Heart right ventricle (tissue), 16 donors: Measurements from ENCODE around the gene HK1. TPM values are rescaled to one million over a fixed set of nuclear protein-coding genes. Genes with fewer than 3 reads are reported as not detected.

Experiments
- ATAC-seq, 8 donors: fragments of 200-7000 bp; cut with Tn5 transposase; one replicate each; pipeline ENCODE4 v1.9.1; 2020; ENCODE audit warnings: mild to moderate bottlenecking in 8 of 8, moderate library complexity in 8 of 8, moderate number of reproducible peaks in 1 of 8
- DNase-seq, 2 donors: peaks; one replicate each; pipeline ENCODE4 v3.0.0-alpha.2; 2020
- H3K27ac ChIP-seq, 10 donors: fragments of 200-600 bp; sonication (generic) in 2 of 10; one replicate each; pipeline versions ENCODE4 v1.5.0 to v1.8.0; 2020 to 2022; ENCODE audit warnings: mild to moderate bottlenecking in 3 of 10
- H3K27me3 ChIP-seq, 7 donors: fragments of 200-600 bp; one replicate each; pipeline ENCODE4 v1.8.0; 2021 to 2022; ENCODE audit warnings: mild to moderate bottlenecking in 2 of 7
- H3K36me3 ChIP-seq, 9 donors: fragments of 200-600 bp; sonication (generic) in 1 of 9; one replicate each; pipeline versions ENCODE4 v1.5.0 to v1.8.0; 2020 to 2022; ENCODE audit warnings: mild to moderate bottlenecking in 2 of 9
- H3K4me1 ChIP-seq, 9 donors: fragments of 200-600 bp; sonication (generic) in 1 of 9; one replicate each; pipeline versions ENCODE4 v1.5.0 to v1.8.0; 2020 to 2022; ENCODE audit warnings: mild to moderate bottlenecking in 4 of 9
- H3K4me3 ChIP-seq, 10 donors: fragments of 200-600 bp; sonication (generic) in 2 of 10; one replicate each; pipeline versions ENCODE4 v1.5.0 to v1.8.0; 2020 to 2022; ENCODE audit warnings: mild to moderate bottlenecking in 7 of 10, moderate library complexity in 2 of 10
- H3K9me3 ChIP-seq, 11 donors: fragments of 200-600 bp in 10 of 11; sonication (generic) in 2 of 11; one replicate each; pipeline versions ENCODE4 v1.5.0 to v1.8.0; 2013 to 2022; ENCODE audit warnings: mild to moderate bottlenecking in 2 of 11, control low read depth in 1 of 11, moderate library complexity in 1 of 11
- WGBS, 2 donors: extraction: QIAGEN DNeasy Blood & Tissue Kit; methylation state at CpG; one replicate each; pipeline ENCODE4 v1.1.7; 2013; ENCODE audit warnings: inconsistent platforms in 1 of 2; 5-methylcytosine and 5-hydroxymethylcytosine counted together
- intact Hi-C, 10 donors: fragments of 100-400 bp; cut with DNase I; formaldehyde crosslinking; loops; one replicate each; pipeline versions ENCODE4 v1.11.1 to v1.14.2; 2022
- polyA plus RNA-seq, 2 donors: library from polyadenylated mRNA; stranded (reverse); fragments of 200-250 nt; gene quantifications; one replicate each; pipeline ENCODE4 v1.2.3, GENCODE V29; 2013
- total RNA-seq, 10 donors: library from RNA; stranded (reverse); fragmentation: NEBNext Ultra II Directional in 3 of 10; extraction: Animal tissue kit (Norgen Biotek cat#: 25700) in 3 of 10; gene quantifications; one replicate each; pipeline versions ENCODE4 v1.2.1 to v1.2.4, GENCODE V29; 2021 to 2023
- TF ChIP-seq, protein P1 (sequence below), 9 donors: fragments of 200-600 bp; sonication (generic) in 2 of 9; IDR thresholded peaks; one replicate each; pipeline versions ENCODE4 v1.5.0 to v1.8.0; 2021 to 2022; ENCODE audit warnings: antibody characterized with exemption in 9 of 9, mild to moderate bottlenecking in 5 of 9, moderate library complexity in 1 of 9
- donor health status: Arrhythmogenic right ventricular cardiomyopathy.
- donor health status: ischemic (EF 13 %, LVEDD 7.1; RV severe dilation, severe dysfunction).
- donor health status: healthy with polysubstance abuse.
- donor health status: DM: no; HTN: yes; CAD: no.
- donor health status: DM: no; HTN: no; CAD: no.
- donor health status: ischemic (EF 25% LVEDD 6.9; RV normal size, moderate dysfunction).
- donor health status: ischemic (EF 25% LVEDD 5.7; RV mildly dilated, moderate dysfunction).
- donor health status: healthy.
- donor health status: DM: yes; HTN: yes; CAD: no.
- donor health status: Ischemic cardiomyopathy.
- donor health status: ischemic (EF 35%, LVEDD 5.7; RV mildly dilated, moderate dysfunction).
- donor health status: nonischemic (EF 11% LVEDD 7.7; RV severe dilation, severe dysfunction).
- donor health status: DM: yes; HTN: yes; CAD: no.
- donor health status: PGD.
- donor health status: ischemic (EF 29% LVEDD 5.4; RV normal size, mild dysfunction).
- donor health status: nonischemic (EF 23%, LVEDD 6.1; RV moderate dilation, normal function).

HK1 gene
- total and polyA plus RNA-seq, 12 donors = 51.9 to 322 (median 233) TPM

DNA sequence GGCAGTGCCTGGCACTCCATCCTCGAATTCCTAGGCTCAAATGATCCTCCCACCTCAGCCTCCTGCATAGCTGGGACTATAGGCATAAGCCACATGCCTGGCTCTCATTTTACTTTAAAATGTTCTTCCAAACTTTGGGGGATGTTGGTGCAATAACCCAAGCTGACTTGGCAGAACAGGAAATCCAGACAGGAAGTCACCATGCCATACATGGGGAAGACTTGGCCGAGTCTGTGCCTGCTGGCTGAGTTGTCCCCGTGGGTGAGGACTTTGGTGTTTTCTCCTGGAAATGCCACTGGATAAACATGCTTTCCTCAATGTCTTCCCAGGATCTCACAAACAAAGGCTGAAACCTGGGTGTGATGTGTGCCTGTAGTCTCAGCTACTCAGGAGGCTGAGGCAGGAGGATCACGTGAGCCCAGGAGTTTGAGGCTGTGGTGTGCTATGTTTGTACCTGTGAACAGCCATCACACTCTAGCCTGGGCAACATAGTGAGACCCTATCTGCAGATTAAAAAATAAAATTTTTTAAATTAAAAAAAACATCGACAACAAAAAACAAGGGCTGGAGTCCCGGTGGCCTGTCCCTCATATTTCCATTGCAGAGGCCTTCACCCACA is 38.4 kb upstream of the HK1 start:
- Histone ChIP-seq H3K4me1 (peaks cover 0 to 19% (median 4%) of the 10 kb centered on the region in 9 donors), H3K27me3 (no peaks in the 10 kb centered on the region), H3K36me3 (no peaks in the 10 kb centered on the region), H3K9me3 (no peaks in the 10 kb centered on the region), H3K4me3 (no peak overlapping the region), H3K27ac (no peak overlapping the region)
- WGBS, 2 donors = 74 to 84% methylated on average over 6 of the region's 6 CpGs
- peak in 1 of 8 donors; percentile 35 for ATAC-seq
- DNase-seq = no peak
- intact Hi-C loops = loop anchor here in 8 of 10 donors (5.0 to 10.0 kb wide), 8 partner anchors 75 to 397 kb away; partner anchors contain the start of gene FAM241B (in 3 of the 8)
- TF ChIP-seq, protein P1, sequence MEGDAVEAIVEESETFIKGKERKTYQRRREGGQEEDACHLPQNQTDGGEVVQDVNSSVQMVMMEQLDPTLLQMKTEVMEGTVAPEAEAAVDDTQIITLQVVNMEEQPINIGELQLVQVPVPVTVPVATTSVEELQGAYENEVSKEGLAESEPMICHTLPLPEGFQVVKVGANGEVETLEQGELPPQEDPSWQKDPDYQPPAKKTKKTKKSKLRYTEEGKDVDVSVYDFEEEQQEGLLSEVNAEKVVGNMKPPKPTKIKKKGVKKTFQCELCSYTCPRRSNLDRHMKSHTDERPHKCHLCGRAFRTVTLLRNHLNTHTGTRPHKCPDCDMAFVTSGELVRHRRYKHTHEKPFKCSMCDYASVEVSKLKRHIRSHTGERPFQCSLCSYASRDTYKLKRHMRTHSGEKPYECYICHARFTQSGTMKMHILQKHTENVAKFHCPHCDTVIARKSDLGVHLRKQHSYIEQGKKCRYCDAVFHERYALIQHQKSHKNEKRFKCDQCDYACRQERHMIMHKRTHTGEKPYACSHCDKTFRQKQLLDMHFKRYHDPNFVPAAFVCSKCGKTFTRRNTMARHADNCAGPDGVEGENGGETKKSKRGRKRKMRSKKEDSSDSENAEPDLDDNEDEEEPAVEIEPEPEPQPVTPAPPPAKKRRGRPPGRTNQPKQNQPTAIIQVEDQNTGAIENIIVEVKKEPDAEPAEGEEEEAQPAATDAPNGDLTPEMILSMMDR (IDR thresholded peaks at IDR 0.05) = no peak

GRCh38 chr10:69240455-69240854 is 37.8 kb upstream of the HK1 start:
- intact Hi-C loops = loop anchor here in 1 of 10 donors (10.0 kb wide), 1 partner anchor 394 kb away; the partner anchor contains the start of gene FAM241B
- WGBS, 2 donors = 95 to 96% methylated on average over 11 of the region's 11 CpGs
- ATAC-seq (no peak), DNase-seq (no peak)
- TF ChIP-seq, protein P1 (IDR thresholded peaks at IDR 0.05) = no peak
- Histone ChIP-seq H3K27me3 (no peaks in the 10 kb centered on the region), H3K27ac (no peak overlapping the region), H3K4me3 (no peak overlapping the region), H3K9me3 (no peaks in the 10 kb centered on the region), H3K4me1 (peaks cover 0 to 19% (median 4%) of the 10 kb centered on the region in 9 donors), H3K36me3 (no peaks in the 10 kb centered on the region)

- WGBS, 2 donors = 84 to 87% methylated on average over 7 of the region's 7 CpGs
- ATAC-seq = no peak
- Histone ChIP-seq H3K9me3 (no peaks in the 10 kb centered on the region), H3K4me1 (peaks cover 0 to 19% (median 4%) of the 10 kb centered on the region in 9 donors), H3K36me3 (no peaks in the 10 kb centered on the region), H3K27me3 (no peaks in the 10 kb centered on the region), H3K4me3 (no peak overlapping the region), H3K27ac (no peak overlapping the region)
- DNase-seq = no peak
- intact Hi-C loops = loop anchor here in 1 of 10 donors (10.0 kb wide), 1 partner anchor 393 kb away; the partner anchor contains the start of gene FAM241B
- TF ChIP-seq, protein P1 (IDR thresholded peaks at IDR 0.05) = no peak
Observed at GRCh38 chr10:69241575-69241974, 36.7 kb upstream of the HK1 start.

DNA sequence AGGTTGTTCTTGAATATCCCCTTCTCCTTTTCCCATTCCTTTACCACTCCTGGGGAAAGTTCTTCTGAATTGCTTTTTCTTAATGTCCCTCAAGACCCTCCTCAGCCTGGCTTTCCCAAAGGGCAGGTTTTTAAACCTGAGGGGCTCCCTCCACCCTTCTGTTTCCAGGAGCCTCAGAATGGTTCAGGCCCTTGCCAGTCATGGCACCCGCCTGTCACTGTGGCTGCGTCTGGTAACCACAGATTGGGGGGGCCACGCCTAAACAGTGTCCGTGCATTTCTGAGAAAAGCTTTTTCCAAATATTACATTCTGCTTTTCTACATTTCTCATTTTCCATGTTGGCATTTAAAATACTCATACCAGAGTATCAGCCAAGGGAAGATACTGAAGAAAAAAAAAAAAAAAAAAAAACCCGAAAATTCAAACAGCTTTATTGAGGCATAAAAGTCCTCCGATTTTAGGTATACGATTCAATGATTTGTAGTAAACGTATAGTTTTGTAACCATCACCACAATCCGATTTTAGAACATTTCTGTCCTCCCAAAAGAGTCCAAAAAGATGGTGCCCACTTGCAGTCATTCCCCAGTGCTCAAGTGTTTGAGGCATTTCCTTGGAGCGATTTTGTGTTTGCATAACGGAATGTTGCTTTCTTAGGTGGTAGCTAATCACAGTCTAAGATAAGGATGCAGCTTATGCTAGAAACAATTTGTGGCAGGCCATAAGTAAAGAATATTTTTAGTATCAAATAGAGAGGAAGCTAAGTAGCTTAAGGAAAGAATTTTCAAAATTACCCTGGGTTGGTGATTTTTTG is 36.0 kb upstream of the HK1 start:
- intact Hi-C loops = loop anchor here in 2 of 10 donors (1.0 to 10.0 kb wide), 3 partner anchors 16 to 393 kb away; partner anchors contain the start of gene FAM241B (in 1 of the 2)
- ATAC-seq = no peak
- no peaks in the 10 kb centered on the region for H3K9me3 ChIP-seq
- no peaks in the 10 kb centered on the region for H3K27me3 ChIP-seq
- TF ChIP-seq, protein P1 (IDR thresholded peaks at IDR 0.05) = no peak
- H3K36me3 ChIP-seq = no peaks in the 10 kb centered on the region
- 86 to 88% methylated on average over 11 of the region's 11 CpGs for WGBS, 2 donors
- DNase-seq = no peak
- H3K4me3 ChIP-seq = no peak overlapping the region
- no peak overlapping the region for H3K27ac ChIP-seq
- peaks cover 0 to 19% (median 4%) of the 10 kb centered on the region in 9 donors for H3K4me1 ChIP-seq
